ENCODE data around the gene FOXN3. TPM values are rescaled to one million over a fixed set of nuclear protein-coding genes. Genes with fewer than 3 reads are reported as not detected.

Gene FOXN3
- total and polyA plus RNA-seq, 10 of the 15 experiments (the other 5 are each of a cell fraction or from before 2014, with no cell fraction given): 4.5 to 68.9 (median 29.7) TPM

DNA sequence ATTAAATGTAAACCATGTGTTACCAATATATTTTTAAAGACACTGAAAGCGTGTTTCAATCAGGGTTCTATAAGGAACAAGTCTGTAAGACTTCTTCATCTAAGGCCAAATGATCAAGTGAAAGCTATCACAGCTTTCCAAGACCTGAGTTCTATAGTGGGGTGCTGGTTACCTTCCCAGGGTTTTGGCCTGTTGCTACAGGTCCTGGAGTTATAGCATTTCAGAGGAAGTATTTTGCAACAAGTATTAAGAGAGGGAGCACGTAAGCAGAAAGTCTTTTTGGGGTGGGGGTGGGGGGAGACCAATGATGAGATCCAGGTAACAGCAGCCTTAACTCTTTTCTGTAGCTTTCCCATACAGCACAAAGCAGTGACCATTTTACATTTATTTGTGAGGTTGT, 43.8 kb downstream of the FOXN3 start:
- Histone ChIP-seq H2AFZ (ENCODE audit: control insufficient read depth, low read depth, low read length) (no peak overlapping the region), H3K9ac (ENCODE audit: control insufficient read depth, insufficient read depth, low read length) (no peak overlapping the region), H3K9me3 (replicated peaks; ENCODE audit: control insufficient read depth, insufficient read depth, low read length) (peaks cover 18% of the 10 kb centered on the region; the same call in 2 of the 3 replicates), H3K79me2 (ENCODE audit: control insufficient read depth, insufficient read depth, low read length) (peaks cover 70% of the 10 kb centered on the region), H3K4me3 (no peak overlapping the region), H3K27me3 (replicated peaks in 1 of 2; ENCODE audit: control insufficient read depth in 2 of 2, insufficient read depth in 2 of 2, low read length in 1 of 2) (no peaks in the 10 kb centered on the region), H3K36me3 (ENCODE audit: control insufficient read depth in 2 of 2, insufficient read depth in 2 of 2, low read length in 1 of 2) (no peaks in the 10 kb centered on the region; a peak in 2 of 4 replicates), H3K27ac (ENCODE audit: control insufficient read depth, insufficient read depth) (peak overlapping the region; percentile 9; the same call in 1 of the 2 replicates), H4K20me1 (ENCODE audit: control insufficient read depth, insufficient read depth) (no peaks in the 10 kb centered on the region), H3K4me2 (ENCODE audit: control insufficient read depth, insufficient read depth) (no peak overlapping the region), H3K4me1 (ENCODE audit: control insufficient read depth, insufficient read depth, low read length) (peaks cover 20% of the 10 kb centered on the region)
- POLR2A ChIA-PET: interaction anchor here (0.5 kb wide), 1 partner anchor 233 kb away, joined by 3 read pairs; no protein-coding TSS in a partner anchor
- FAIRE-seq (no peak), ATAC-seq (no peak), DNase-seq (ENCODE audit: low read depth, low spot score) (no peak)
- TF ChIP-seq, protein P1, sequence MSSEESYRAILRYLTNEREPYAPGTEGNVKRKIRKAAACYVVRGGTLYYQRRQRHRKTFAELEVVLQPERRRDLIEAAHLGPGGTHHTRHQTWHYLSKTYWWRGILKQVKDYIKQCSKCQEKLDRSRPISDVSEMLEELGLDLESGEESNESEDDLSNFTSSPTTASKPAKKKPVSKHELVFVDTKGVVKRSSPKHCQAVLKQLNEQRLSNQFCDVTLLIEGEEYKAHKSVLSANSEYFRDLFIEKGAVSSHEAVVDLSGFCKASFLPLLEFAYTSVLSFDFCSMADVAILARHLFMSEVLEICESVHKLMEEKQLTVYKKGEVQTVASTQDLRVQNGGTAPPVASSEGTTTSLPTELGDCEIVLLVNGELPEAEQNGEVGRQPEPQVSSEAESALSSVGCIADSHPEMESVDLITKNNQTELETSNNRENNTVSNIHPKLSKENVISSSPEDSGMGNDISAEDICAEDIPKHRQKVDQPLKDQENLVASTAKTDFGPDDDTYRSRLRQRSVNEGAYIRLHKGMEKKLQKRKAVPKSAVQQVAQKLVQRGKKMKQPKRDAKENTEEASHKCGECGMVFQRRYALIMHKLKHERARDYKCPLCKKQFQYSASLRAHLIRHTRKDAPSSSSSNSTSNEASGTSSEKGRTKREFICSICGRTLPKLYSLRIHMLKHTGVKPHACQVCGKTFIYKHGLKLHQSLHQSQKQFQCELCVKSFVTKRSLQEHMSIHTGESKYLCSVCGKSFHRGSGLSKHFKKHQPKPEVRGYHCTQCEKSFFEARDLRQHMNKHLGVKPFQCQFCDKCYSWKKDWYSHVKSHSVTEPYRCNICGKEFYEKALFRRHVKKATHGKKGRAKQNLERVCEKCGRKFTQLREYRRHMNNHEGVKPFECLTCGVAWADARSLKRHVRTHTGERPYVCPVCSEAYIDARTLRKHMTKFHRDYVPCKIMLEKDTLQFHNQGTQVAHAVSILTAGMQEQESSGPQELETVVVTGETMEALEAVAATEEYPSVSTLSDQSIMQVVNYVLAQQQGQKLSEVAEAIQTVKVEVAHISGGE (CRISPR knock-in tag; IDR thresholded peaks at IDR 0.05): no peak
- SMC1A ChIA-PET (ENCODE audit: uncharacterized antibody, unreplicated experiment): interaction anchor here (1.1 to 2.0 kb wide), 4 partner anchors 10 to 196 kb away, joined by 3 to 5 read pairs (median 4); no protein-coding TSS in a partner anchor
- intact Hi-C loops (cut with micrococcal nuclease; ENCODE audit: unreplicated experiment) (no loop called here), in situ Hi-C loops (cut with MboI) (no loop called here)
- BruUV-seq (replicated peaks): no TSS peak
- RAD21 ChIA-PET (ENCODE audit: unreplicated experiment): interaction anchor here (1.0 kb wide), 1 partner anchor 43 kb away, joined by 3 read pairs; no protein-coding TSS in a partner anchor
- CTCF ChIA-PET: no interaction called here
- 77% methylated on average over 2 of the region's 2 CpGs for WGBS (ENCODE audit: insufficient coverage, insufficient replicate concordance, low lambda C conversion rate, missing lambda C conversion rate)

DNA sequence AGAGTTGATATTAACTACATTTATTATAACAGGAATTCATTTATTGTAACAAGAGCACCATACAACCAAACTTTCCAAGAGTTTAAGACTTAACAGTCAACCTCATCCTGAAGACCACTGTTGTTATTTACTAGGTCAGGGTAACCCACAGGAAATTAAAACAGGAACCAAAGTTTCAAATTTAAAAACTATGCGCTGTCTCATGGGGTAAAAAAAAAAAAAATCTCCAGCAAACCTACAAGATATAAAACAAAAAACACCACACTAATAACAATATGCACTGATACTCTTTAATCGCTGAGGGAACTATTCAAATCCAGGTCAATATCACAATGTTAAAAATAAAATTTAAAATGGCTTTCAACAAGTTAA, 44.5 kb downstream of the FOXN3 start:
- POLR2A ChIA-PET: interaction anchor here (1.4 kb wide), 1 partner anchor 12 kb away, joined by 5 read pairs; no protein-coding TSS in a partner anchor
- Histone ChIP-seq H3K27me3 (replicated peaks in 1 of 2; ENCODE audit: control insufficient read depth in 2 of 2, insufficient read depth in 2 of 2, low read length in 1 of 2) (no peaks in the 10 kb centered on the region), H2AFZ (ENCODE audit: control insufficient read depth, low read depth, low read length) (no peak overlapping the region), H4K20me1 (ENCODE audit: control insufficient read depth, insufficient read depth) (no peaks in the 10 kb centered on the region), H3K4me2 (ENCODE audit: control insufficient read depth, insufficient read depth) (no peak overlapping the region), H3K79me2 (ENCODE audit: control insufficient read depth, insufficient read depth, low read length) (peaks cover 72% of the 10 kb centered on the region), H3K27ac (ENCODE audit: control insufficient read depth, insufficient read depth) (peak overlapping the region; percentile 40), H3K9me3 (replicated peaks; ENCODE audit: control insufficient read depth, insufficient read depth, low read length) (peaks cover 18% of the 10 kb centered on the region; the same call in 2 of the 3 replicates), H3K9ac (ENCODE audit: control insufficient read depth, insufficient read depth, low read length) (no peak overlapping the region), H3K4me3 (no peak overlapping the region), H3K36me3 (ENCODE audit: control insufficient read depth in 2 of 2, insufficient read depth in 2 of 2, low read length in 1 of 2) (no peaks in the 10 kb centered on the region; a peak in 2 of 4 replicates), H3K4me1 (ENCODE audit: control insufficient read depth, insufficient read depth, low read length) (peaks cover 18% of the 10 kb centered on the region)
- TF ChIP-seq FOS (IDR thresholded peaks at IDR 0.05; ENCODE audit: borderline replicate concordance, extremely low read depth, insufficient read length) (no peak), RUNX3 (IDR thresholded peaks at IDR 0.05; ENCODE audit: low read length) (peak; percentile 36; the same call in 1 of the 2 replicates)
- in situ Hi-C loops (cut with MboI) (no loop called here), intact Hi-C loops (cut with micrococcal nuclease; ENCODE audit: unreplicated experiment) (no loop called here)
- RAD21 ChIA-PET (ENCODE audit: unreplicated experiment): interaction anchor here (1.0 to 1.1 kb wide), 2 partner anchors 43 to 58 kb away, joined by 3 to 4 read pairs; no protein-coding TSS in a partner anchor
- no TSS peak for BruUV-seq (replicated peaks)
- ATAC-seq: no peak
- CTCF ChIA-PET: no interaction called here
- 0% methylated on average over 2 of the region's 2 CpGs for WGBS (ENCODE audit: insufficient coverage, insufficient replicate concordance, low lambda C conversion rate, missing lambda C conversion rate)
- SMC1A ChIA-PET (ENCODE audit: uncharacterized antibody, unreplicated experiment): interaction anchor here (1.1 to 2.0 kb wide), 2 partner anchors 34 to 541 kb away, joined by 3 to 5 read pairs; no protein-coding TSS in a partner anchor
- no peak for DNase-seq (ENCODE audit: low read depth, low spot score)
- no peak for FAIRE-seq
